Activated CD4-positive, alpha-beta memory T cell treated with anti-CD3 and anti-CD28 coated beads, Interleukin-2, amount 10 ng/mL, durations not matched to agents 7 days and 5 days (primary cell): ENCODE data around the gene SLC25A51. TPM values are rescaled to one million over a fixed set of nuclear protein-coding genes. Genes with fewer than 3 reads are reported as not detected.
"Not testable (repeated sequence)": the region's sequence is repeated elsewhere in the genome, so short reads cannot be mapped to it uniquely, and the experiment has no call there.

Source experiments
- CTCF ChIA-PET: fragments of 350-600 bp; sonication (Branson Sonifier 250); formaldehyde crosslinking; loops from one replicate; lab custom pipeline; 2021; ENCODE audit warnings: antibody characterized with exemption, inconsistent platforms; lab: Charles Lee
- POLR2A ChIA-PET: fragments of 350-600 bp; sonication (Branson Sonifier 250); formaldehyde crosslinking; loops from one replicate; lab custom pipeline; 2021; ENCODE audit warnings: antibody characterized with exemption; lab: Charles Lee
- DNase-seq: peaks from one replicate; pipeline ENCODE4 v3.0.0-alpha.2; 2020
- H3K27ac Mint-ChIP-seq: one replicate; pipeline ENCODE4 v1.8.0; 2021; ENCODE audit warnings: mild to moderate bottlenecking, mixed read lengths
- H3K27me3 Mint-ChIP-seq: one replicate; pipeline ENCODE4 v1.8.0; 2021; ENCODE audit warnings: mixed read lengths
- H3K36me3 Mint-ChIP-seq: one replicate; pipeline ENCODE4 v1.8.0; 2021; ENCODE audit warnings: low read depth, mixed read lengths
- H3K4me1 Mint-ChIP-seq: one replicate; pipeline ENCODE4 v1.8.0; 2021; ENCODE audit warnings: mixed read lengths
- H3K4me3 Mint-ChIP-seq: one replicate; pipeline ENCODE4 v1.8.0; 2021; ENCODE audit warnings: mild to moderate bottlenecking, mixed read lengths
- H3K9me3 Mint-ChIP-seq: one replicate; pipeline ENCODE4 v1.8.0; 2021; ENCODE audit warnings: mixed read lengths
- total RNA-seq, 2 experiments: library from RNA; stranded (reverse); gene quantifications; one replicate each; pipeline ENCODE4 v1.2.3, GENCODE V29; 2021

Gene SLC25A51
- total RNA-seq, 2 experiments from 2014 or later: 28.4 to 29.3 TPM

DNA sequence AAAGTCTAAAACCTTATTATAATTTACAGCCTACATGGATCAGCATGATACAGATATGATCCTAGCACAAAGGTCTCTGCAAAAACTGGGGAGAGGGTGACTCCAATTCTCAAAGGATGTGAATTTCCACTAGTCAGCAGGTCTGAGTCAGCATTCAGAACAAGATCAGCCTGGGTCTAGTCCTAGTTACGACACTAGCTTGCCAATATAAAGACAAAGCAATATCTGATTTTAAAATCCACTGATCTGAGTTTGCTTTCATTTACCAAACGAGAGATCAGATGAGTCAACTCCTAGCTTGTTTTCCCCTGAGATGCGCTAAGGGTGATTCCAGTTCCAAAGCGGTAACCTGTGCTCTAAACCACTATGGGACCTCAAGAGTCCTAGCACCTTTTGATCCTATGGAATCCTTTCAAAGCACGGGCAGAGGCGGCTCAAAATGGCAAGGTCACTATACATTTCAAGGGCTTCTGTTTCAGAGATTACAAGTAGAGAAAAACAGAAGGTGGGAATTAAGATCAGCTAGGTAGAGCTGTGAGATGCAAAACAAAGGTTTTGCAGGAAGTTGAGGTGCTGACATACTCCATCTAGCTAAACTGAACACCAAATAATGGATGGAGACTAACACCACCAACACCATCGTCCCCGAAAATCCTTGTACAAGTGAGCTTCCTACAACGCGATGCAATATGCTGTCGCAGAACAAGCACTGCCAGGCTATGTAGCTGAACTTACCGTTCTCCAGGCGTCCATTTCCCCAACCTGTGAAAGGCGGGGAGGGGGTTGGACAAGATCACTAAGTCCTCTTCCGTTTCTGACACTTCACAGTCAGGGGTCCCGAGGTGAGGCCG, 906 bp downstream of the SLC25A51 start:
- Mint-ChIP-seq H3K36me3 (peaks cover 15% of the 10 kb centered on the region), H3K9me3 (no peaks in the 10 kb centered on the region), H3K4me1 (peaks cover 34% of the 10 kb centered on the region), H3K4me3 (peak overlapping the region; percentile 87), H3K27me3 (peaks cover 5% of the 10 kb centered on the region), H3K27ac (peak overlapping the region; percentile 87)
- CTCF ChIA-PET: interaction anchor here (0.8 to 2.6 kb wide), 11 partner anchors 10 to 421 kb away, joined by 3 to 14 read pairs (median 4); partner anchors contain the start of genes DCAF10, EXOSC3, SHB and TOMM5
- peak; percentile 18 for DNase-seq
- POLR2A ChIA-PET: interaction anchor here (0.9 to 2.5 kb wide), 10 partner anchors 10 to 436 kb away, joined by 3 to 15 read pairs (median 6); partner anchors contain the start of genes DCAF10, EXOSC3, POLR1E and TOMM5

DNA sequence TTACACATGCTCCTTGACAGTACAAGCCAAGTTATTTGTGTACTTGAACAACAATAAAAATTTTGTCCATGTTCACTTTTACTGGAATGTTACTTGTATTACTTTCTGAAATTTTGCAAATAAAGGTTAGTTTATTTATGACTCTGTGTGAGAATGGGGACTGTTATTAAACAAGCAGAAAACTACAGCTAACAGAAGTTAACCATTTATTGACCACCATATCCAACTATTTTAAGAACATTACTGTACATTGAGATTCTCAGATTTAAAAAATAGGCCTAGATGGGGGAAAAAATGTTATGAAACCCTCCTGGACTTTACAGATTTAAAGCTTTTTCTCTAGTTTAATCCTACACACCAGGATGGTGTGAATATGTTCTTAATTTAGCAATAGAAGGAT, 1.8 kb downstream of the SLC25A51 start:
- Mint-ChIP-seq H3K4me3 (no peak overlapping the region), H3K27me3 (peaks cover 5% of the 10 kb centered on the region), H3K4me1 (peaks cover 38% of the 10 kb centered on the region), H3K27ac (no peak overlapping the region), H3K36me3 (peaks cover 20% of the 10 kb centered on the region), H3K9me3 (no peaks in the 10 kb centered on the region)
- CTCF ChIA-PET: interaction anchor here (1.2 to 2.6 kb wide), 5 partner anchors 11 to 310 kb away, joined by 3 to 14 read pairs (median 6); partner anchors contain the start of genes SHB and TOMM5
- DNase-seq: no peak
- POLR2A ChIA-PET: interaction anchor here (1.7 to 2.0 kb wide), 2 partner anchors 9 to 416 kb away, joined by 7 read pairs; partner anchors contain the start of gene POLR1E

DNA sequence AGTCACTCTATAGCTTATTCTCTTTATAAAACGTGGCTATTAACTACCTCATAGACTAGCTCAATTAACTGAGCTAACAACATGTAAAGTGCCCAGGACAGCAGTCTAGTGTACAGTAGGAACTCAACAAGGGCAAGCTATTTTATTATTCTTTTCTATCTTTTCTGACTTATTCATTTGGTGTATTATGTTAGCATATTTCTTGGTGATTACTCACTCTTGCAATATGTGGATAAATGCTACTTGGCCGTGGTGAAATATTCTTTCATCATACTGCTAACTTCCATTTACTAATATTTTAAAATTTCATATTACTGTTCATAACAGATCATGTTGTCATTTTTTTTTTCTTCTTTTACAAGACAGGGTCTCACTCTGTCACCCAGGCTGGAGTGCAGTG, 4.9 kb downstream of the SLC25A51 start:
- DNase-seq: no peak
- ChIA-PET CTCF (interaction anchor here (0.7 to 1.2 kb wide), 3 partner anchors 15 to 903 kb away, joined by 3 read pairs; no protein-coding TSS in a partner anchor), POLR2A (no interaction called here)
- no peaks in the 10 kb centered on the region for H3K9me3 Mint-ChIP-seq
- H3K4me3 Mint-ChIP-seq: no peak overlapping the region
- H3K36me3 Mint-ChIP-seq: peaks cover 44% of the 10 kb centered on the region
- H3K27ac Mint-ChIP-seq: no peak overlapping the region
- H3K4me1 Mint-ChIP-seq: peaks cover 24% of the 10 kb centered on the region
- H3K27me3 Mint-ChIP-seq: no peaks in the 10 kb centered on the region

DNA sequence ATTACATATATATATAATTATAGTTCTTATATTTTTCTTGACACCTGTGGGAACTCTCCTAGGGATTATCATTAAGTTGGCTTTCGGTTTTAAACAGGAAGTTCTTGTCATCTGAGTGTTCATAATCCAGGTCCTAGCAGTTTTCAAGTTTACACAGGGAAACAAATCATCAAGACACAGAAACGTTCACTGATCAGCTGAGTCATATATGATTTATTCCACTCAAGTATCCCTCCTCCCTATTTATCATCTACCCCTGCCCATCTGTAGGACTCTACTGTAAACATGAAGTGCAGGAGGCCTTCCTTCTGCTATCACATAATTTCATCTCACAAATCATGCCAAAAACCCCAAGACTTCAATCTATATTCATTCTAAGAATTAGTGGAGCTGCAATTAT, 6.3 kb downstream of the SLC25A51 start:
- Mint-ChIP-seq H3K27me3 (no peaks in the 10 kb centered on the region), H3K4me3 (no peak overlapping the region)
- CTCF ChIA-PET: no interaction called here

DNA sequence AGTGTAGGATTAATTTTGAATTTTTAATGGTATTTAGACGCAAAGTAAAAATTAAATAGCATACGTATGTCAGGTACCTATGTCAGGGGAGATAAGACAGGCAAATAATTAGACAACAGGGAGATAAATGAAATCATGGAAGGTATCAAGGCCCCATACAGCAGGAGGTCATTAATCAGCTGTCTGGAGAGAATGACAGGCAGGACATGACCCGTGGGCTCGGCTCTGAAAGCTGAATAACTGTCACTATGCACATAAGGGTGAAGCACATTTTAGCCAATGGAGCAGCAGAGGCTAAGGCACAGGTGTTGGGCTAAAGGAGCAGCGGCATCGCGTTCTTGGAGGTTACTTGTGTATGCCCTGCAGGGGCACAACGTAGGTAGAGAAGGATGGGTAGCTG, 11.9 kb downstream of the SLC25A51 start:
- Mint-ChIP-seq H3K4me3 (no peak overlapping the region), H3K4me1 (no peaks in the 10 kb centered on the region), H3K36me3 (peaks cover 67% of the 10 kb centered on the region), H3K27ac (no peak overlapping the region), H3K27me3 (no peaks in the 10 kb centered on the region), H3K9me3 (no peaks in the 10 kb centered on the region)
- ChIA-PET CTCF (no interaction called here), POLR2A (interaction anchor here (1.6 kb wide), 1 partner anchor 11 kb away, joined by 7 read pairs; the partner anchor contains the start of gene SLC25A51)
- DNase-seq: no peak

More for the DNA sequence above, 6.3 kb downstream of the SLC25A51 start:
- H3K9me3 Mint-ChIP-seq: no peaks in the 10 kb centered on the region
- POLR2A ChIA-PET: no interaction called here
- no peak for DNase-seq
- peaks cover 20% of the 10 kb centered on the region for H3K4me1 Mint-ChIP-seq
- no peak overlapping the region for H3K27ac Mint-ChIP-seq
- peaks cover 57% of the 10 kb centered on the region for H3K36me3 Mint-ChIP-seq

DNA sequence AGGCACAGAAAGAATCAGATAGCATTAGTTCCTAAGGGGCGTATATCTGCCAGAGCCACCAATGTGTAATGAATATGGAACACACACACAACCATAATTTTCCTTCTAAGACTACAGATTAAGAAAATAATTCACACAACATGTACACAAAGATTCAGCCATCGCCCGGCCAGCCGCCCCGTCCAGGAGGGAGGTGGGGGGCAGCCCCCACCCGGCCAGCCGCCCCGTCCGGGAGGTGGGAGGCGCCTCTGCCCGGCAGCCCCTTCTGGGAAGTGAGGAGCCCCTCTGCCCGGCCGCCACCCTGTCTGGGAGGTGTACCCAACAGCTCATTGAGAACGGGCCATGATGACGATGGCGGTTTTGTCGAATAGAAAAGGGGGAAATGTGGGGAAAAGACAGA, 12.9 kb downstream of the SLC25A51 start:
- H3K4me1 Mint-ChIP-seq, H3K27me3 Mint-ChIP-seq, CTCF ChIA-PET, POLR2A ChIA-PET, H3K27ac Mint-ChIP-seq, H3K4me3 Mint-ChIP-seq, H3K9me3 Mint-ChIP-seq, DNase-seq: not testable (repeated sequence)
- peaks cover 63% of the 10 kb centered on the region for H3K36me3 Mint-ChIP-seq

DNA sequence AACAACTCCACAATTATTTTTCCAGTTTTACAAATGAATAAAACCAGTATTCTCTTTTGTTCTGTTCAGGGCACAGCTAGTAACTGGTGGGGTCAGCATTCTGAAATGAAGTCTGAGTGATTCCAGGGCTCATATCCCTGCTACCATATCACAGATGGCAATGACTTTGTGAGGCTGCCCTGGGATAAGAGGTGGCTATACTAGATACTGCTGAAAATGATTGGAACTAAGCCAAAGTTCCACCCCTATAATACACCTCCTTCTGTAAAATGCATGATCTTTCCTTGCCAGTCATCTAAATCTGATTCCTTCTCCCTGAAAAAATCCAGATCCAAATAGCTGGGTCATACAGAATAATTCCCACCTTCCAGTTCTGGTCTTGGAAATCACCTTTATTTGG, 14.4 kb downstream of the SLC25A51 start:
- CTCF ChIA-PET: no interaction called here
- no peak for DNase-seq
- POLR2A ChIA-PET: no interaction called here
- no peaks in the 10 kb centered on the region for H3K9me3 Mint-ChIP-seq
- no peak overlapping the region for H3K4me3 Mint-ChIP-seq
- H3K4me1 Mint-ChIP-seq: peaks cover 12% of the 10 kb centered on the region
- no peaks in the 10 kb centered on the region for H3K27me3 Mint-ChIP-seq
- peaks cover 62% of the 10 kb centered on the region for H3K36me3 Mint-ChIP-seq
- no peak overlapping the region for H3K27ac Mint-ChIP-seq

DNA sequence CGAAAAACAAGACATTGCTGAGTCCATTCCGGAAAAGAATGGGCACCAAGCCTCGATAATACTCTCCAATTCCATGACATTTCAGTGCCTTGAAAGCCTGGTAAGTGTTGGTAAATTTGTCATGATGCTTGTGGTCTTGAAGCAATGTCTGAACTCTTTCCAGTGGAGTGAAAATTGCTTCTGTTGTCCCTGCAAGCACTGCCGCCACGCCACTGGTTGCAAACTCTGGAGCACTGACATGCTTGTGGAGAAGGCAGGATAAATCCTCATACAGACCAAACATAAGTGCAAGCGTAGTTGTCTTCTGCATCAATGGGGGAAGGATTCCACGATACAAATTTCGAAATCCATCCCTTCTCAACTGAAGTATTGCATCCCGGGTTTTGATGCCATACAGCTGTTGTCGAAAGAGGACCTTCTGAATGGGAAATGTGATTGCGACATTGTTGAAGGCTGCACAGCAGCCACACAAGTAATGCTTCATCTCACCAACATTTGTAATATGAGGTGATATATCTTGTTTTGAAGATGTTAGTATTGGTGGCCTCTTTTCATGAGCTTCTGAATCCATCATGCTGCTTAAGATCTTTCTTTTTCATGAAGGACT, 15.8 kb downstream of the SLC25A51 start:
- CTCF ChIA-PET, H3K4me3 Mint-ChIP-seq, H3K9me3 Mint-ChIP-seq, POLR2A ChIA-PET, DNase-seq, H3K27me3 Mint-ChIP-seq, H3K27ac Mint-ChIP-seq: not testable (repeated sequence)
- Mint-ChIP-seq H3K4me1 (peaks cover 15% of the 10 kb centered on the region), H3K36me3 (peaks cover 51% of the 10 kb centered on the region)

DNA sequence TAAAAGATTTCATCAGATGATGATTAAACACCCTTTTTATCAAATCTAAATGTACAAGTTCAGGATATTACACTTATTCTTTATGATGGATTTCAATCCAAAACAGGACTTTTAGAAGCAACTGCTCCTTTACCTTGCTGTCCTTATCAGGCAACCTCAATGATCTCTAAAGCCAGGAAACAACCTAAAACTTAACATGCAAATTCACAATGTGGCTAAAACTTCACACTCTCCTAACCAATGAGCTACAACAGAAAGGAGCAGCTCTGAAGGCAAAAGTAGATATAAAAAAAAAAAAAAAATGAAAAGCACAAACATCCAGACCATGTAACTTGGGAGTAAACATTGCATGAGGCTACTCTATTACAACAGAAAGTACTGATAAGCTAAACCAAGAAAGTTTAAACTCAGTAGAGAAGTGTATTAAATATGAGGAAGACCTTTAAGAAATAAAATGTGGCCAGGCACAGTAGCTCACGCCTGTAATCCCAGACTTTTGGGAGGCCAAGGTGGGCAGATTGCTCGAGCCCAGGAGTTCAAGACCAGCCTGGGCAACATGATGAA, 22.9 kb downstream of the SLC25A51 start:
- Mint-ChIP-seq H3K4me3 (no peak overlapping the region), H3K27ac (no peak overlapping the region), H3K9me3 (peaks cover 5% of the 10 kb centered on the region), H3K4me1 (peaks cover 14% of the 10 kb centered on the region), H3K27me3 (no peaks in the 10 kb centered on the region), H3K36me3 (peaks cover 47% of the 10 kb centered on the region)
- CTCF ChIA-PET: no interaction called here
- POLR2A ChIA-PET: no interaction called here
- no peak for DNase-seq

DNA sequence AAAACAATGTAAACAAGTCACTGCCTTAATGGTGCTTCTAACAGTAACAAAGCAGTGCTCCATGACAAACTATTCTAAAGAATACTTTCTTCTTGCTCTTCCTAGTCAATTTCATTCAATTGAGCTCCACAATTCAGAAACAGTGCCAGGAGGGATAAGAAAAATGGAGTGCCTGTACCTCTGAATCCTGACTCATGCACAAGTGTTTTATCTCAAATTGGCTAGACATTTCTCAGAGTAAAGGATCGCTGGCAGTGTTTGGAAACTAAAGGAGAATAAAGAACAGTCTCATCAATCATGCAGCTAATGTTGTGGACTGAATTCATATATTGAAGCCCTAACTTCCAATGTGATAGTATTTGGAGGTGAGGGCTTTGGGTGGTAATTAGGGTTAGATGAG, 27.6 kb downstream of the SLC25A51 start:
- Mint-ChIP-seq H3K9me3 (peaks cover 5% of the 10 kb centered on the region), H3K36me3 (peaks cover 38% of the 10 kb centered on the region), H3K4me1 (no peaks in the 10 kb centered on the region), H3K4me3 (no peak overlapping the region), H3K27me3 (no peaks in the 10 kb centered on the region), H3K27ac (no peak overlapping the region)
- DNase-seq: no peak
- POLR2A ChIA-PET: no interaction called here
- CTCF ChIA-PET: no interaction called here

DNA sequence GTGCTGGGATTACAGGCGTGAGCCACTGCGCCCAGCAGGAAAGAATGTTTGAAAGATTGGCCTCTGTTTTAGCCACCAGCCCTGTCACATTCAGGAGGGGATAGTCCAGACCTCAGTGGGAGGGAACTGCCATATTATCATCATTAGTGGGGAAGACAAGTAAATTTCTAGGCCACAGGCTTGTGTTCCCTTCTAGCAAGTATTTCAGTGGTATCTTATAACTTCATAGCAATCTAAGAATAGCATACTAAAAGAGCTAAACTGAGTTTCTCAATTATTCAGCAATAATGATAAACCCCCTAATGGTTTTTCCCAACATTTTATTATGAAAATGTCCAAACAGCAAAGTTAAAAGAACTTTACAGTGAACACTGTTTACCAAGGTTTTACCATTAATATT, 30.0 kb downstream of the SLC25A51 start:
- Mint-ChIP-seq H3K9me3 (peaks cover 5% of the 10 kb centered on the region), H3K36me3 (peaks cover 25% of the 10 kb centered on the region), H3K27ac (no peak overlapping the region), H3K4me1 (no peaks in the 10 kb centered on the region), H3K27me3 (no peaks in the 10 kb centered on the region), H3K4me3 (no peak overlapping the region)
- POLR2A ChIA-PET: no interaction called here
- DNase-seq: no peak
- CTCF ChIA-PET: no interaction called here

DNA sequence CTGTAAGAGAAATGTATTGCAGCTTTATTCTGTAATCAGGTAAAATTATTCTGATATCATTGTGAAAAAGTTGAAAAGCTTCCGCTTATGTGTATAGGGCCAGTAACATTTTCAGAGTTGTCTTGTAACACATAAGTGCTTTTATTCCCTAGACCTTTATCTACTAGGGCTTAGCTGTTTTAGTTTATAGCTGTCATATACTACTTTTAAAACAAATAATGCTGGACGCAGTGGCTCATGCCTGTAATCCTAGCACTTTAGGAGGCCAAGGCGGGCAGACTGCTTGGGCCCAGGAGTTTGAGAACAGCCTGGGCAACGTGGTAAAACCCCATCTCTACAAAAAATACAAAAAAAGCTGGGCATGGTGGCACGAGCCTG, 33.1 kb downstream of the SLC25A51 start:
- Mint-ChIP-seq H3K4me1 (no peaks in the 10 kb centered on the region), H3K27ac (no peak overlapping the region), H3K4me3 (no peak overlapping the region), H3K36me3 (peaks cover 5% of the 10 kb centered on the region), H3K9me3 (no peaks in the 10 kb centered on the region), H3K27me3 (no peaks in the 10 kb centered on the region)
- no peak for DNase-seq
- CTCF ChIA-PET: no interaction called here
- POLR2A ChIA-PET: no interaction called here
